Tibial artery (tissue), 4 donors: ENCODE data around the gene SULT6B1.

Experiments
- DNase-seq, 2 donors: peaks; one replicate each; pipeline ENCODE4 v3.0.0-alpha.2; 2019
- H3K27ac ChIP-seq, 2 donors: fragments of 200-600 bp; sonication (generic) in 1 of 2; 1 replicate in 1 of 2; 2 replicates in 1 of 2; pipeline ENCODE4 v1.5.1; 2018 to 2019; ENCODE audit warnings: mild to moderate bottlenecking in 1 of 2
- H3K27me3 ChIP-seq, 2 donors: fragments of 200-600 bp; sonication (generic) in 1 of 2; one replicate each; pipeline versions ENCODE4 v1.5.1 to v1.6.0; 2016 to 2019
- H3K36me3 ChIP-seq, 3 donors: fragments of 200-600 bp; sonication (generic) in 2 of 3; one replicate each; pipeline ENCODE4 v1.5.1; 2016 to 2019; ENCODE audit warnings: mild to moderate bottlenecking in 2 of 3
- H3K4me1 ChIP-seq, 4 donors: fragments of 200-600 bp; sonication (generic) in 2 of 4; 1 replicate in 3 of 4; 2 replicates in 1 of 4; pipeline ENCODE4 v1.5.1; 2016 to 2019
- H3K4me3 ChIP-seq, 2 donors: fragments of 200-600 bp; sonication (generic) in 1 of 2; 1 replicate in 1 of 2; 2 replicates in 1 of 2; pipeline ENCODE4 v1.5.1; 2018 to 2019; ENCODE audit warnings: mild to moderate bottlenecking in 2 of 2
- H3K9me3 ChIP-seq, 3 donors: fragments of 200-600 bp; sonication (generic) in 1 of 3; one replicate each; pipeline ENCODE4 v1.5.1; 2016 to 2019
- intact Hi-C: fragments of 100-400 bp; cut with DNase I; formaldehyde crosslinking; loops from one replicate; pipeline ENCODE4 v1.15.0; 2023; ENCODE audit warnings: low total_unique reads
- TF ChIP-seq, protein P1 (sequence below), 2 experiments: fragments of 200-600 bp in 1 of 2; fragments of 450-650 bp in 1 of 2; IDR thresholded peaks; one replicate each; pipeline ENCODE4 v1.5.1; 2017 to 2019; ENCODE audit warnings: antibody characterized with exemption in 2 of 2, mild to moderate bottlenecking in 1 of 2, moderate library complexity in 1 of 2

SULT6B1 gene

DNA sequence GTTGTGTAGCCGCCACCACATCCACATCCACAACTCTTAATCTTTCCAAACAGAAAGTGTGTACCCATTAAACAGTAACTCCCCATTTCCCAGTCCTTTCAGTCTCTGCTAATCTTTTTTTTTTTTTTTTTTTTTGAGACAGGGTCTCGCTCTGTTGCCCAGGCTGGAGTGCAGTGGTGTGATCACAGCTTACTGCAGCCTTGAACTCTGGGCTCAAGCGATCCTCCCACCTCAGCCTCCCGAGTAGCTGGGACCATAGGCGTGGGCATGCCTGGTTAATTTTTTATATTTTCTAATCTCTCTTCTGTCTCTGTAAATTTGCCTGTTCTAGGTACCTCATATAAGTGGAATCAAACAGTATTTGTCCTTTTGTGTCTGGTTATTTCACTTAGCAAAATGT is 35.2 kb downstream of the SULT6B1 start:
- H3K27ac ChIP-seq = no peak overlapping the region
- H3K4me1 ChIP-seq = peaks cover 0 to 31% (median 19%) of the 10 kb centered on the region in 4 donors
- H3K27me3 ChIP-seq = no peaks in the 10 kb centered on the region
- no peak overlapping the region for H3K4me3 ChIP-seq
- peaks cover 0 to 6% (median 4%) of the 10 kb centered on the region in 3 donors for H3K36me3 ChIP-seq
- intact Hi-C loops = no loop called here
- H3K9me3 ChIP-seq = no peaks in the 10 kb centered on the region
- TF ChIP-seq, protein P1, sequence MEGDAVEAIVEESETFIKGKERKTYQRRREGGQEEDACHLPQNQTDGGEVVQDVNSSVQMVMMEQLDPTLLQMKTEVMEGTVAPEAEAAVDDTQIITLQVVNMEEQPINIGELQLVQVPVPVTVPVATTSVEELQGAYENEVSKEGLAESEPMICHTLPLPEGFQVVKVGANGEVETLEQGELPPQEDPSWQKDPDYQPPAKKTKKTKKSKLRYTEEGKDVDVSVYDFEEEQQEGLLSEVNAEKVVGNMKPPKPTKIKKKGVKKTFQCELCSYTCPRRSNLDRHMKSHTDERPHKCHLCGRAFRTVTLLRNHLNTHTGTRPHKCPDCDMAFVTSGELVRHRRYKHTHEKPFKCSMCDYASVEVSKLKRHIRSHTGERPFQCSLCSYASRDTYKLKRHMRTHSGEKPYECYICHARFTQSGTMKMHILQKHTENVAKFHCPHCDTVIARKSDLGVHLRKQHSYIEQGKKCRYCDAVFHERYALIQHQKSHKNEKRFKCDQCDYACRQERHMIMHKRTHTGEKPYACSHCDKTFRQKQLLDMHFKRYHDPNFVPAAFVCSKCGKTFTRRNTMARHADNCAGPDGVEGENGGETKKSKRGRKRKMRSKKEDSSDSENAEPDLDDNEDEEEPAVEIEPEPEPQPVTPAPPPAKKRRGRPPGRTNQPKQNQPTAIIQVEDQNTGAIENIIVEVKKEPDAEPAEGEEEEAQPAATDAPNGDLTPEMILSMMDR (IDR thresholded peaks at IDR 0.05) = no peak
- DNase-seq = no peak

DNA sequence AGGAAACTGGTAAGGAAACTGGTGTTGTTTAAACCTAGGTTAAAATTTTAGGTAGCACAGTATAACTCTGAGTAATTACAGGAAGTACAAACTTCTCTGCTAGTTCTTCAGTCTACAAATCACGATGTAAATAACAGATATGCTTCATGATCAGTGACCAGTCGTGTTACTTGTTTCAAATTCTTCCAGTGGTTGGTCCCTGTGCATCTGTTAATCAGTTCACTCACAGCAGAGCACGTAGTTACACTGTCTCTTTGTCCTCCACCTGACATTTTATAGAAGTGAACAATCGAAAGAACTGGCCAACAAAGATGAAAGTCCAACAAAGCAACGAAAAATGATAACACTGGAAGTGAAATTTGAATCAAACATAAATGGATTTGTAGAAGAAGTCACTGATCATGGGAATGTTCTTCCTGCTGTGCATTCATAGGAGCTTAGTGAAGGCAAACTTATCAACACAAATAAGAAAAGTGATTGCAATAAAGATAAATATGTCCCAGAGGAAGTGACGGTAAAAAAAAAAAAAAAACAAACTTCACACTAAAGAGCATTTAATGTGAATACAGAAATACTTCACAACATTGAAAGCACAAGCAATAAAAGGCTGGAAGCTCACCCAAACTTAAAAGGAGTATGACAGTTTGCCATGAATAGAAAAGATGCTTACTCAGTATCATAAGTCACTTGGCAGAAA is 38.7 kb downstream of the SULT6B1 start:
- no peak overlapping the region for H3K27ac ChIP-seq
- TF ChIP-seq, protein P1 (IDR thresholded peaks at IDR 0.05) = no peak
- peaks cover 26 to 39% (median 32%) of the 10 kb centered on the region in 3 donors for H3K36me3 ChIP-seq
- peaks cover 0 to 10% (median 2%) of the 10 kb centered on the region in 4 donors for H3K4me1 ChIP-seq
- no peaks in the 10 kb centered on the region for H3K27me3 ChIP-seq
- H3K9me3 ChIP-seq = no peaks in the 10 kb centered on the region
- intact Hi-C loops = no loop called here
- no peak for DNase-seq
- no peak overlapping the region for H3K4me3 ChIP-seq

GRCh38 chr2:37148325-37148724 is 40.1 kb downstream of the SULT6B1 start:
- intact Hi-C loops = no loop called here
- H3K4me1 ChIP-seq = peaks cover 0 to 5% (median 0%) of the 10 kb centered on the region in 4 donors
- peaks cover 36 to 52% (median 38%) of the 10 kb centered on the region in 3 donors for H3K36me3 ChIP-seq
- H3K4me3 ChIP-seq = no peak overlapping the region
- TF ChIP-seq, protein P1 (IDR thresholded peaks at IDR 0.05) = no peak
- DNase-seq = no peak
- no peaks in the 10 kb centered on the region for H3K27me3 ChIP-seq
- H3K9me3 ChIP-seq = no peaks in the 10 kb centered on the region
- no peak overlapping the region for H3K27ac ChIP-seq

GRCh38 chr2:37146062-37146461 is 42.4 kb downstream of the SULT6B1 start:
- no peak for DNase-seq
- no peaks in the 10 kb centered on the region for H3K27me3 ChIP-seq
- H3K36me3 ChIP-seq = peaks cover 43 to 61% (median 50%) of the 10 kb centered on the region in 3 donors
- H3K27ac ChIP-seq = no peak overlapping the region
- no peaks in the 10 kb centered on the region for H3K9me3 ChIP-seq
- peaks cover 0 to 5% (median 0%) of the 10 kb centered on the region in 4 donors for H3K4me1 ChIP-seq
- H3K4me3 ChIP-seq = no peak overlapping the region
- intact Hi-C loops = no loop called here
- TF ChIP-seq, protein P1 (IDR thresholded peaks at IDR 0.05) = no peak

DNA sequence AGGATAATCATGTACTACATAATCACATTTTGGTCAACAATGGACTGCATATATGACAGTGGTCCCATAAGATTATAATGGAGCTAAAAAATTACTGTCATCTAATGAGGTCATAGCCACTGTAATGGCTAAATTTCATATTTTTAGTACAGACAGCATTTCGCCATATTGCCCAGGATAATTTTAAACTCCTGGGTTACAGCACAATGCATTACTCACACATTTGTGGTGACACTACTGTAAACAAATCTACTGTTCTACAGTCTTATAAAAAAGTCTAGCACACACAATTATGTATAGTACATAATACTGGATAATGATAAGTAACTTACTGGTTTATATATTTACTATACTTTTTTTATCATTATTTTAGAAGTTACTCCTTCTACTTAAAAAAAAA is 44.5 kb downstream of the SULT6B1 start:
- H3K27me3 ChIP-seq = no peaks in the 10 kb centered on the region
- H3K27ac ChIP-seq = no peak overlapping the region
- no peak overlapping the region for H3K4me3 ChIP-seq
- no peak for DNase-seq
- H3K9me3 ChIP-seq = no peaks in the 10 kb centered on the region
- H3K4me1 ChIP-seq = no peaks in the 10 kb centered on the region
- TF ChIP-seq, protein P1 (IDR thresholded peaks at IDR 0.05) = no peak
- intact Hi-C loops = no loop called here
- H3K36me3 ChIP-seq = peaks cover 50 to 81% (median 52%) of the 10 kb centered on the region in 3 donors
